ENCODE measurements around the gene PSMG4.

The PSMG4 gene

GRCh38 chr6:3233321-3233720 lies 25.4 kb upstream of the PSMG4 start:
- H3K4me1 ChIP-seq (ENCODE audit: control insufficient read depth, low read length) = peaks cover 64% of the 10 kb centered on the region
- peaks cover 60% of the 10 kb centered on the region for H3K27me3 ChIP-seq (ENCODE audit: control insufficient read depth, low read length)
- H3K4me3 ChIP-seq (ENCODE audit: low read length) = no peak overlapping the region
- no peaks in the 10 kb centered on the region for H3K79me2 ChIP-seq (ENCODE audit: control insufficient read depth, low read length)
- H3F3A ChIP-seq (ENCODE audit: control insufficient read depth, insufficient read depth) = peaks cover 5% of the 10 kb centered on the region
- no peaks in the 10 kb centered on the region for H3K9me3 ChIP-seq (ENCODE audit: control insufficient read depth, insufficient read depth, low read length)
- TF ChIP-seq EZH2phosphoT487 (IDR thresholded peaks at IDR 0.05; ENCODE audit: borderline replicate concordance, low read length) (no peak), CTCF (IDR thresholded peaks at IDR 0.05; ENCODE audit: low read depth, low read length, poor library complexity, severe bottlenecking) (no peak)
- no peaks in the 10 kb centered on the region for H3K36me3 ChIP-seq (ENCODE audit: control insufficient read depth, low read length)
- no peaks in the 10 kb centered on the region for H3K9me2 ChIP-seq (replicated peaks; ENCODE audit: control insufficient read depth, low read length)
- H3K27ac ChIP-seq (ENCODE audit: low read depth, low read length) = no peak overlapping the region
- H3K4me2 ChIP-seq (ENCODE audit: low read length) = no peak overlapping the region
- H4K20me1 ChIP-seq (ENCODE audit: control insufficient read depth, insufficient read depth, low read depth, low read length) = peaks cover 8% of the 10 kb centered on the region; the same call in 1 of the 2 replicates

GRCh38 chr6:3233904-3234303 lies 24.8 kb upstream of the PSMG4 start:
- Histone ChIP-seq H3K4me1 (ENCODE audit: control insufficient read depth, low read length) (peaks cover 59% of the 10 kb centered on the region), H3K27ac (ENCODE audit: low read depth, low read length) (no peak overlapping the region), H3K79me2 (ENCODE audit: control insufficient read depth, low read length) (no peaks in the 10 kb centered on the region), H3K27me3 (ENCODE audit: control insufficient read depth, low read length) (peaks cover 57% of the 10 kb centered on the region), H3K9me2 (replicated peaks; ENCODE audit: control insufficient read depth, low read length) (no peaks in the 10 kb centered on the region), H4K20me1 (ENCODE audit: control insufficient read depth, insufficient read depth, low read depth, low read length) (peaks cover 8% of the 10 kb centered on the region; the same call in 1 of the 2 replicates), H3K4me3 (ENCODE audit: low read length) (no peak overlapping the region), H3K9me3 (ENCODE audit: control insufficient read depth, insufficient read depth, low read length) (no peaks in the 10 kb centered on the region), H3K36me3 (ENCODE audit: control insufficient read depth, low read length) (no peaks in the 10 kb centered on the region), H3K4me2 (ENCODE audit: low read length) (no peak overlapping the region), H3F3A (ENCODE audit: control insufficient read depth, insufficient read depth) (peaks cover 5% of the 10 kb centered on the region)
- TF ChIP-seq CTCF (IDR thresholded peaks at IDR 0.05; ENCODE audit: low read depth, low read length, poor library complexity, severe bottlenecking) = no peak
- TF ChIP-seq EZH2phosphoT487 (IDR thresholded peaks at IDR 0.05; ENCODE audit: borderline replicate concordance, low read length) = no peak

- Histone ChIP-seq H3K9me3 (ENCODE audit: control insufficient read depth, insufficient read depth, low read length) (no peaks in the 10 kb centered on the region), H3K4me2 (ENCODE audit: low read length) (peak overlapping the region; percentile 19; the same call in 1 of the 2 replicates), H4K20me1 (ENCODE audit: control insufficient read depth, insufficient read depth, low read depth, low read length) (0 out of 2 replicates have a peak, but pooled peaks cover 2% of the 10 kb centered on the region), H3K79me2 (ENCODE audit: control insufficient read depth, low read length) (no peaks in the 10 kb centered on the region), H3K27ac (ENCODE audit: low read depth, low read length) (no peak overlapping the region), H3F3A (ENCODE audit: control insufficient read depth, insufficient read depth) (peaks cover 2% of the 10 kb centered on the region), H3K9me2 (replicated peaks; ENCODE audit: control insufficient read depth, low read length) (no peaks in the 10 kb centered on the region), H3K27me3 (ENCODE audit: control insufficient read depth, low read length) (peaks cover 44% of the 10 kb centered on the region), H3K4me3 (ENCODE audit: low read length) (no peak overlapping the region), H3K4me1 (ENCODE audit: control insufficient read depth, low read length) (peaks cover 43% of the 10 kb centered on the region), H3K36me3 (ENCODE audit: control insufficient read depth, low read length) (no peaks in the 10 kb centered on the region)
- TF ChIP-seq EZH2phosphoT487 (IDR thresholded peaks at IDR 0.05; ENCODE audit: borderline replicate concordance, low read length) (no peak), CTCF (IDR thresholded peaks at IDR 0.05; ENCODE audit: low read depth, low read length, poor library complexity, severe bottlenecking) (no peak)
These were observed 23.3 kb upstream of the PSMG4 start for GRCh38 chr6:3235486-3235885.
